Measurements from ENCODE around the gene TBC1D5.

The TBC1D5 gene

GRCh38 chr3:17481116-17481515, 261.3 kb downstream of the TBC1D5 start:
- no peak for DNase-seq (ENCODE audit: low read depth)

GRCh38 chr3:17479681-17480405, 262.6 kb downstream of the TBC1D5 start:
- DNase-seq (ENCODE audit: low read depth), result no peak
- TF ChIP-seq MAX (IDR thresholded peaks at IDR 0.05; ENCODE audit: low read depth, low read length) (no peak), CTCF (IDR thresholded peaks at IDR 0.05; ENCODE audit: low read depth, low read length) (no peak), POLR2A (IDR thresholded peaks at IDR 0.05; ENCODE audit: extremely low read depth, insufficient read length) (no peak), MYC (IDR thresholded peaks at IDR 0.05; ENCODE audit: low read depth, low read length) (no peak)
- H3K4me3 ChIP-seq (ENCODE audit: low read depth, low read length), result no peak overlapping the region

More at GRCh38 chr3:17481116-17481515, 261.3 kb downstream of the TBC1D5 start:
- H3K4me3 ChIP-seq (ENCODE audit: low read depth, low read length), result no peak overlapping the region
- TF ChIP-seq MAX (IDR thresholded peaks at IDR 0.05; ENCODE audit: low read depth, low read length) (no peak), MYC (IDR thresholded peaks at IDR 0.05; ENCODE audit: low read depth, low read length) (no peak), POLR2A (IDR thresholded peaks at IDR 0.05; ENCODE audit: extremely low read depth, insufficient read length) (no peak), CTCF (IDR thresholded peaks at IDR 0.05; ENCODE audit: low read depth, low read length) (no peak)

GRCh38 chr3:17478673-17479072, 263.8 kb downstream of the TBC1D5 start:
- no peak for TF ChIP-seq CTCF (IDR thresholded peaks at IDR 0.05; ENCODE audit: low read depth, low read length)
- no peak for TF ChIP-seq MAX (IDR thresholded peaks at IDR 0.05; ENCODE audit: low read depth, low read length)
- no peak for TF ChIP-seq MYC (IDR thresholded peaks at IDR 0.05; ENCODE audit: low read depth, low read length)
- no peak for TF ChIP-seq POLR2A (IDR thresholded peaks at IDR 0.05; ENCODE audit: extremely low read depth, insufficient read length)
- no peak overlapping the region for H3K4me3 ChIP-seq (ENCODE audit: low read depth, low read length)
- DNase-seq (ENCODE audit: low read depth), result no peak

GRCh38 chr3:17473761-17474160, 268.7 kb downstream of the TBC1D5 start:
- H3K4me3 ChIP-seq (ENCODE audit: low read depth, low read length), result no peak overlapping the region
- TF ChIP-seq MYC (IDR thresholded peaks at IDR 0.05; ENCODE audit: low read depth, low read length), result no peak
- no peak for TF ChIP-seq POLR2A (IDR thresholded peaks at IDR 0.05; ENCODE audit: extremely low read depth, insufficient read length)
- no peak for TF ChIP-seq MAX (IDR thresholded peaks at IDR 0.05; ENCODE audit: low read depth, low read length)
- no peak for TF ChIP-seq CTCF (IDR thresholded peaks at IDR 0.05; ENCODE audit: low read depth, low read length)
- no peak for DNase-seq (ENCODE audit: low read depth)

GRCh38 chr3:17469954-17470353, 272.5 kb downstream of the TBC1D5 start:
- no peak for DNase-seq (ENCODE audit: low read depth)
- TF ChIP-seq CTCF (IDR thresholded peaks at IDR 0.05; ENCODE audit: low read depth, low read length), result no peak
- TF ChIP-seq MYC (IDR thresholded peaks at IDR 0.05; ENCODE audit: low read depth, low read length), result no peak
- no peak for TF ChIP-seq POLR2A (IDR thresholded peaks at IDR 0.05; ENCODE audit: extremely low read depth, insufficient read length)
- no peak for TF ChIP-seq MAX (IDR thresholded peaks at IDR 0.05; ENCODE audit: low read depth, low read length)
- H3K4me3 ChIP-seq (ENCODE audit: low read depth, low read length), result no peak overlapping the region

All from NB4 (cell line).